Testis (tissue), 2 donors: ENCODE data around the gene PLEKHD1.

ENCODE experiments used
- CTCF ChIP-seq, 3 experiments: fragments of 450-650 bp in 2 of 3; fragments of 200-600 bp in 1 of 3; sonication (generic) in 1 of 3; IDR thresholded peaks; one replicate each; pipeline ENCODE4 v1.5.1; 2016 to 2019; ENCODE audit warnings: antibody characterized with exemption in 3 of 3, mild to moderate bottlenecking in 2 of 3, moderate library complexity in 1 of 3
- POLR2A ChIP-seq: fragments of 450-650 bp; IDR thresholded peaks from one replicate; pipeline ENCODE4 v1.6.1; 2017; ENCODE audit warnings: antibody characterized with exemption, mild to moderate bottlenecking, moderate library complexity

- TF ChIP-seq CTCF (IDR thresholded peaks at IDR 0.05) (no peak), POLR2A (no peak)
These were observed 3.2 kb downstream of the PLEKHD1 start for GRCh38 chr14:69487771-69488170.
